ENCODE data around the gene ITGA6.

Gene ITGA6

GRCh38 chr2:172416447-172417058 is 10.8 kb upstream of the ITGA6 start:
- FAIRE-seq: no peak

- no peak for FAIRE-seq
Observed at GRCh38 chr2:172420216-172420615, 7.2 kb upstream of the ITGA6 start.

- FAIRE-seq: no peak
Observed at GRCh38 chr2:172423160-172423559, 4.2 kb upstream of the ITGA6 start.

- FAIRE-seq: no peak
Observed at GRCh38 chr2:172425336-172425735, 2.0 kb upstream of the ITGA6 start.

- FAIRE-seq: no peak
Observed at GRCh38 chr2:172426635-172427255, 641 bp upstream of the ITGA6 start.

- FAIRE-seq: no peak
Observed at GRCh38 chr2:172427990-172428831, 825 bp downstream of the ITGA6 start.

GRCh38 chr2:172428832-172429210 is 1.4 kb downstream of the ITGA6 start:
- FAIRE-seq: no peak

- FAIRE-seq: no peak
Observed at GRCh38 chr2:172429301-172429968, 2.0 kb downstream of the ITGA6 start.

GRCh38 chr2:172430027-172430426 is 2.6 kb downstream of the ITGA6 start:
- no peak for FAIRE-seq

- no peak for FAIRE-seq
Observed at GRCh38 chr2:172430678-172431077, 3.3 kb downstream of the ITGA6 start.

GRCh38 chr2:172431463-172431862 is 4.1 kb downstream of the ITGA6 start:
- FAIRE-seq: no peak

GRCh38 chr2:172431993-172432392 is 4.6 kb downstream of the ITGA6 start:
- FAIRE-seq: no peak

- FAIRE-seq: no peak
Observed at GRCh38 chr2:172433144-172433543, 5.8 kb downstream of the ITGA6 start.

GRCh38 chr2:172434821-172435605 is 7.6 kb downstream of the ITGA6 start:
- no peak for FAIRE-seq

- FAIRE-seq: no peak
Observed at GRCh38 chr2:172435606-172435911, 8.2 kb downstream of the ITGA6 start.

GRCh38 chr2:172436889-172437288 is 9.5 kb downstream of the ITGA6 start:
- FAIRE-seq: no peak

- no peak for FAIRE-seq
Observed at GRCh38 chr2:172437419-172438341, 10.3 kb downstream of the ITGA6 start.

GRCh38 chr2:172438741-172439508 is 11.5 kb downstream of the ITGA6 start:
- FAIRE-seq: no peak

- FAIRE-seq: no peak
Observed at GRCh38 chr2:172439509-172439860, 12.1 kb downstream of the ITGA6 start.

GRCh38 chr2:172439911-172440310 is 12.5 kb downstream of the ITGA6 start:
- no peak for FAIRE-seq

GRCh38 chr2:172440795-172441194 is 13.4 kb downstream of the ITGA6 start:
- no peak for FAIRE-seq
